ENCODE data around the gene RALY.
"Not testable (repeated sequence)": the region's sequence is repeated elsewhere in the genome, so short reads cannot be mapped to it uniquely, and the experiment has no call there.

RALY gene

DNA sequence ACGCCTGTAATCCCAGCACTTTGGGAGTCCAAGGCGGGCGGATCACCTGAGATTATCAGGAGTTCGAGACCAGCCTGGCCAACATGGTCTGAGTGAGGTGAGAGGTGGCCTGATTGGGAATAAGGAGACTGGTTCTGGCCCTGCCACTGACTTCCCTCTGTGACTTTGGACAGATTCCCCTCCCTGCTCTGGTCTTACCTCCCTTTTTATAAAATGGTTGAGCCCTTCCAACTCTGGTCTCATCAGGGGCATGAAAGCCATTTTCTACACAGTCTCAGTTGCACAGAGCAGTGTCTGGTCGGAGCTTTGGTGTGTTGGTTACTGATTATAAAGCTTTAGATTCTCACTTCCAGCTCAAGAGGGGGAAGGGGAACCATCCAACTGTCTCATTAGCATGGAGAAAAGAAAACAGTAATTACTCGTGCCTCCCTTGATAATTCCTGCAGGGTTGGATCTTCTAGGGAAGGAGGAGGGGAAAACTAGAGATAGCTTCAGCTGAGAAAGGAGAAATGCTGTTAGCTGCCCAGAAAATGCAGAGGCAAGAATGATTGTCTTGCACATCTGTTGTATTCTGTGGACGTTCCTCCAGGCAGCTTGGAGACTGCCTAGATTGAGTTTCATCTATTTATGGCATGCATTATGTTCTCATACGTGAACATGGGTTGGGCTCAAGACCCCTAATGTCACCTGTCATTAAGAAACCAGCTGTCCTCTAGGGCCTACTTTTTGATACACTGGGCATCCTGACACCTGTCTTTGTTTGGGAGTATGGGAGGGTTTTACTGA, 30.4 kb downstream of the RALY start:
- no peak overlapping the region for H3K4me3 ChIP-seq (ENCODE audit: insufficient read length, low read depth)
- H3K9me3 ChIP-seq (ENCODE audit: insufficient read depth, low read length), result 0 out of 2 replicates have a peak, but pooled peaks cover 5% of the 10 kb centered on the region
- H3K27me3 ChIP-seq (ENCODE audit: insufficient read depth, insufficient read length), result no peaks in the 10 kb centered on the region
- peaks cover 9% of the 10 kb centered on the region for H3K4me1 ChIP-seq (ENCODE audit: insufficient read depth, insufficient read length)
- H3K36me3 ChIP-seq (ENCODE audit: insufficient read depth, insufficient read length, low read length), result peaks cover 5% of the 10 kb centered on the region
- no peak for DNase-seq (ENCODE audit: low read depth, low spot score)
- TF ChIP-seq ZNF274 (IDR thresholded peaks at IDR 0.05; ENCODE audit: low read depth, low read length) (no peak), YY1 (IDR thresholded peaks at IDR 0.05; ENCODE audit: insufficient read depth, insufficient read length) (no peak), SUZ12 (IDR thresholded peaks at IDR 0.05; ENCODE audit: extremely low read depth, insufficient read depth, insufficient read length) (no peak)
- no peak overlapping the region for H3K9ac ChIP-seq (ENCODE audit: insufficient read length, low read depth)

DNA sequence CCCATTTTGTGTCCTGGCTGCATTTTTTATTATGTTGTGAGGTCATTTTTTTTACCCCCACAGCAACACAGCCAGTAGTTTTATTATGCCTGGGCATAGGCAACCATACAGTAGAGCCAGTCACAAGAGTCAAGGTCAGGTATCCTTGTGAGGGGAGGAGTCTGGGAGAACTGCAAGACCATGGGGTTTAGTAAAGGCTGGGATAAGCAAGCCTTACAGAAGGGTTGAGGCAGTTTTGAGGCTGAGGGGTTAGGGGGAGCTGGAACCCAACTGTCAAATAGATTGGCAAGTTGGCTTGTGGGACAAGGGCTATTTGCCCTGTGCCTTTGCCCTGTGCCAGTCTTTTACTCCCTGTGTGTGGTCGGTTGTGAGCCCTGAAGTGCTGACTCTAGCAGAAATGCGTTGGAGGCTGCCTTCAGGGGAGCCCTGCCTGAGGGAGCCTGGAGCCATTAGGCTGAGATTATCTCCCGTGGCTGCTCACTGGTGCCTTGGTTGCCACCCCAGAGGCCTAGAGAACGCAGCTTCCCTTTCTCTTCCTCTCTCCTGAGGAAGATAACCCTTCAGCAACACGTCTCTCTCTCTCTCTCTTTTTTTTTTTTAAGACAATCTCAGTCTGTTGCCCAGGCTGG, 31.1 kb downstream of the RALY start:
- Histone ChIP-seq H3K36me3 (ENCODE audit: insufficient read depth, insufficient read length, low read length) (peaks cover 9% of the 10 kb centered on the region), H3K4me1 (ENCODE audit: insufficient read depth, insufficient read length) (peaks cover 9% of the 10 kb centered on the region), H3K9ac (ENCODE audit: insufficient read length, low read depth) (no peak overlapping the region), H3K27me3 (ENCODE audit: insufficient read depth, insufficient read length) (no peaks in the 10 kb centered on the region), H3K4me3 (ENCODE audit: insufficient read length, low read depth) (no peak overlapping the region), H3K9me3 (ENCODE audit: insufficient read depth, low read length) (0 out of 2 replicates have a peak, but pooled peaks cover 5% of the 10 kb centered on the region)
- no peak for DNase-seq (ENCODE audit: low read depth, low spot score)
- no peak for TF ChIP-seq ZNF274 (IDR thresholded peaks at IDR 0.05; ENCODE audit: low read depth, low read length)
- no peak for TF ChIP-seq YY1 (IDR thresholded peaks at IDR 0.05; ENCODE audit: insufficient read depth, insufficient read length)
- no peak for TF ChIP-seq SUZ12 (IDR thresholded peaks at IDR 0.05; ENCODE audit: extremely low read depth, insufficient read depth, insufficient read length)

DNA sequence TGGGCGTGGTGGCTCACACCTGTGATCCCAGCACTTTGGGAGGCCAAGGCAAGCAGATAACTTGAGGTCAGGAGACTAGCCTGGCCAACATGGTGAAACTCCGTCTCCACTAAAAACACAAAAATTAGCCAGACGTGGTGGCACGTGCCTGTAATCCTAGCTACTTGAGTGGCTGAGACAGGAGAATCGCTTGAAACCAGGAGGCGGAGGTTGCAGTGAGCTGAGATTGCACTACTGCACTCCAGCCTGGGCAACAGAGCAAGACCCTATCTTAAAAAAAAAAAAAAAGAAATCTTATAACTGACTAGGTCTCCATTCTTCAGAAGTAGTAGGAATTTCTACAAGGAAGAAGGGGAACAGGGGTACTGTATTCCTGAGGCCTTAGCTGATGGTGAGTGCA, 34.3 kb downstream of the RALY start:
- H3K27me3 ChIP-seq (ENCODE audit: insufficient read depth, insufficient read length), result not testable (repeated sequence)

DNA sequence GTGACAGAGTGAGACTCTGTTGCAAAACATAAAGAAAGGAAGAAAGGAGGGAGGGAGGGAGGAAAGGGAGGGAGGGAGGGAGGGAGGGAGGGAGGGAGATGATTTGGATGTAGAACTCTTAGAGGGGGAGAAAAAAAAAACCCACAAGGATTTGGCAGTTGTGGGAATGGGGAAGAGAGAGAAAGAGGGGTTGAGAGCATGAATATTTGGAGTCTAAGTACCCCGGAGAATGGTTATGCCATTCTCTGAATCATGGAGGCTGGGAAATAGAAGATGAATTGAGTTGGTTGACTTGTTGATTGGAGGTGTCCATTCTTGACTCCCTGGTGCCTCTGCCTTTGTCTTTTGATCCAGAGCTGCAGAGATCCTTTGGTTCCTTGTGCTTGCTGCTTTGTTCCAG, 35.7 kb downstream of the RALY start:
- Histone ChIP-seq H3K36me3 (ENCODE audit: insufficient read depth, insufficient read length, low read length) (peaks cover 36% of the 10 kb centered on the region), H3K4me3 (ENCODE audit: insufficient read length, low read depth) (no peak overlapping the region), H3K27me3 (ENCODE audit: insufficient read depth, insufficient read length) (no peaks in the 10 kb centered on the region), H3K9ac (ENCODE audit: insufficient read length, low read depth) (no peak overlapping the region), H3K4me1 (ENCODE audit: insufficient read depth, insufficient read length) (peaks cover 9% of the 10 kb centered on the region), H3K9me3 (ENCODE audit: insufficient read depth, low read length) (no peaks in the 10 kb centered on the region)
- no peak for DNase-seq (ENCODE audit: low read depth, low spot score)
- TF ChIP-seq YY1 (IDR thresholded peaks at IDR 0.05; ENCODE audit: insufficient read depth, insufficient read length) (no peak), SUZ12 (IDR thresholded peaks at IDR 0.05; ENCODE audit: extremely low read depth, insufficient read depth, insufficient read length) (no peak), ZNF274 (IDR thresholded peaks at IDR 0.05; ENCODE audit: low read depth, low read length) (no peak)

More for the DNA sequence above, 34.3 kb downstream of the RALY start:
- not testable (repeated sequence) for DNase-seq (ENCODE audit: low read depth, low spot score); H3K9ac ChIP-seq (ENCODE audit: insufficient read length, low read depth); H3K4me1 ChIP-seq (ENCODE audit: insufficient read depth, insufficient read length); H3K9me3 ChIP-seq (ENCODE audit: insufficient read depth, low read length); H3K4me3 ChIP-seq (ENCODE audit: insufficient read length, low read depth)
- peaks cover 22% of the 10 kb centered on the region for H3K36me3 ChIP-seq (ENCODE audit: insufficient read depth, insufficient read length, low read length)

DNA sequence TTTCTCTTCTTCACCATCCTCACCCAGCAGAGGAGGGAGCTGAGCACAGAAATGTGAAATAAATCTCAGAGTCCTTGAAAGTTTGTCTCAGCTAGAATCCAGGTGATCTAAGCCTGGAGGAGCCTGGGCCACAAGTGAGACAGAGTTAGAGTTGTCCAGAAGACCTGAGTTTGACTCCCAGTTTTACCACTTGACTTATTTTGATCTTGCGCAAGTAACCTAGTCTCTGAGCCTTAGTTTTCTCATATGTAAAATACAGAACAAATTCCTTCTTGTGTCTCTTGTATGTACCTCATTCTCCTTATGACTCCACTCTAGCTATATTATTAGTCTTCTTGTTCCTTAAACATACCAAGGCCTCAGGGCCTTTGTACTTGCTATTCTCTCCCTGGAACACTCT, 36.7 kb downstream of the RALY start:
- Histone ChIP-seq H3K9me3 (ENCODE audit: insufficient read depth, low read length) (no peaks in the 10 kb centered on the region), H3K27me3 (ENCODE audit: insufficient read depth, insufficient read length) (no peaks in the 10 kb centered on the region), H3K36me3 (ENCODE audit: insufficient read depth, insufficient read length, low read length) (peaks cover 36% of the 10 kb centered on the region), H3K9ac (ENCODE audit: insufficient read length, low read depth) (no peak overlapping the region), H3K4me1 (ENCODE audit: insufficient read depth, insufficient read length) (peaks cover 3% of the 10 kb centered on the region), H3K4me3 (ENCODE audit: insufficient read length, low read depth) (no peak overlapping the region)
- no peak for DNase-seq (ENCODE audit: low read depth, low spot score)
- no peak for TF ChIP-seq ZNF274 (IDR thresholded peaks at IDR 0.05; ENCODE audit: low read depth, low read length)
- TF ChIP-seq YY1 (IDR thresholded peaks at IDR 0.05; ENCODE audit: insufficient read depth, insufficient read length), result no peak
- TF ChIP-seq SUZ12 (IDR thresholded peaks at IDR 0.05; ENCODE audit: extremely low read depth, insufficient read depth, insufficient read length), result no peak

DNA sequence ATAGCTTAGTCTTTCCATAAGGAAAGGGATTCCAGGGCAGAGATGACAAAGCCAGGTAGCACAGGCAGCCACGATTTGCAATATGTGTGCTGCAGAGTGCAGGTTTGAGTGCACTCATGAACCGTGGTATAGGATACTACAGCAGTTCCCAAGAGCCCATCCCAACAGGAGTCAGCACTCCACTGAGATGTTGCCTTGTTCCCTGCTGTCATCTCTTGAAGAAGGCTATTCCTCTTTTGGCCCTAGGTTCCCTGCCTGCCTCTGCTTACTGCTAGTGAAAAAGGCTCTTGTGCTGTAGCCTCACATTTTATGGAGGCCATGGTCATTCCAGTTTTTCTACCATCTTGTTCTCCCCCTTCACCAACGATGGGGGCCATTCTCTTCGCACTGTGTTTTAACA, 40.2 kb downstream of the RALY start:
- DNase-seq (ENCODE audit: low read depth, low spot score), result no peak

DNA sequence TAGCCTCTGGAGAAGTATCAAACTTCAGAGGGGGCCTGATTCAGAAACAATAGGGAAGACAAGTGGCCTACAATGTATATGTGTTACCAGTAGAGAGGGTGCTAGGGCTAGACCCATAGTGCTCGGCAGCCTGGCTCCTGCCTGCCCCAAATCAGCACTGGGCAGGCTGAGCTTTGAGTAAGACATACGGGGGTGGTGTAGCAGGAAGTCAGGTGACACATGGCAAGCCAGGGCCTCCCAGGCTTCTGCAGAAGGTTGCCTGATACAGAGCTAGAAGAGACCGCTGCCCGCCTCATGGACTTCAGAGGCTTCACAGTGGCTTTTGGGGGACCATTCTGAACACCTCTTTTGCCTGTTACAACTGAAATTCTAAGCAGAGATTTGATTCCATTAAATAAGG, 43.4 kb downstream of the RALY start:
- H3K36me3 ChIP-seq (ENCODE audit: insufficient read depth, insufficient read length, low read length), result peaks cover 30% of the 10 kb centered on the region

More for the DNA sequence above, 40.2 kb downstream of the RALY start:
- no peaks in the 10 kb centered on the region for H3K27me3 ChIP-seq (ENCODE audit: insufficient read depth, insufficient read length)
- H3K9ac ChIP-seq (ENCODE audit: insufficient read length, low read depth), result no peak overlapping the region
- H3K36me3 ChIP-seq (ENCODE audit: insufficient read depth, insufficient read length, low read length), result peaks cover 38% of the 10 kb centered on the region
- H3K4me3 ChIP-seq (ENCODE audit: insufficient read length, low read depth), result no peak overlapping the region
- H3K4me1 ChIP-seq (ENCODE audit: insufficient read depth, insufficient read length), result peaks cover 3% of the 10 kb centered on the region
- no peaks in the 10 kb centered on the region for H3K9me3 ChIP-seq (ENCODE audit: insufficient read depth, low read length)
- no peak for TF ChIP-seq ZNF274 (IDR thresholded peaks at IDR 0.05; ENCODE audit: low read depth, low read length)
- TF ChIP-seq SUZ12 (IDR thresholded peaks at IDR 0.05; ENCODE audit: extremely low read depth, insufficient read depth, insufficient read length), result no peak
- TF ChIP-seq YY1 (IDR thresholded peaks at IDR 0.05; ENCODE audit: insufficient read depth, insufficient read length), result no peak

More for the DNA sequence above, 43.4 kb downstream of the RALY start:
- H3K9me3 ChIP-seq (ENCODE audit: insufficient read depth, low read length), result no peaks in the 10 kb centered on the region
- H3K4me1 ChIP-seq (ENCODE audit: insufficient read depth, insufficient read length), result peaks cover 3% of the 10 kb centered on the region
- DNase-seq (ENCODE audit: low read depth, low spot score), result no peak
- H3K4me3 ChIP-seq (ENCODE audit: insufficient read length, low read depth), result no peak overlapping the region
- TF ChIP-seq YY1 (IDR thresholded peaks at IDR 0.05; ENCODE audit: insufficient read depth, insufficient read length) (no peak), SUZ12 (IDR thresholded peaks at IDR 0.05; ENCODE audit: extremely low read depth, insufficient read depth, insufficient read length) (no peak), ZNF274 (IDR thresholded peaks at IDR 0.05; ENCODE audit: low read depth, low read length) (no peak)
- no peak overlapping the region for H3K9ac ChIP-seq (ENCODE audit: insufficient read length, low read depth)
- H3K27me3 ChIP-seq (ENCODE audit: insufficient read depth, insufficient read length), result no peaks in the 10 kb centered on the region
